ENCODE results near the gene LTB4R.

GRCh38 chr14:24317141-24317928 lies 6.0 kb downstream of the LTB4R start:
- TF ChIP-seq EZH2 (IDR thresholded peaks at IDR 0.05; ENCODE audit: low read length, missing control alignments) (no peak), CTCF (conservative IDR thresholded peaks at IDR 0.05 in 1 of 2, IDR thresholded peaks at IDR 0.05 in 1 of 2; ENCODE audit: low read depth in 1 of 2, low read length in 2 of 2) (no peak)

Data from fibroblast of lung (primary cell).